Lower lobe of right lung (tissue), 2 donors: Measurements from ENCODE around the gene TOMM5. TPM values are rescaled to one million over a fixed set of nuclear protein-coding genes. Genes with fewer than 3 reads are reported as not detected.

ENCODE experiments used
- ATAC-seq, 2 donors: fragments of 200-7000 bp; cut with Tn5 transposase; one replicate each; pipeline ENCODE4 v1.9.1; 2020 to 2022; ENCODE audit warnings: mild to moderate bottlenecking in 2 of 2, moderate library complexity in 2 of 2
- DNase-seq: peaks from one replicate; pipeline ENCODE4 v3.0.0-alpha.2; 2020
- H3K27ac ChIP-seq: fragments of 200-600 bp; one replicate; pipeline ENCODE4 v1.8.0; 2022
- H3K27me3 ChIP-seq: fragments of 200-600 bp; one replicate; pipeline ENCODE4 v1.8.0; 2022; ENCODE audit warnings: low read depth
- H3K36me3 ChIP-seq: fragments of 200-600 bp; one replicate; pipeline ENCODE4 v1.8.0; 2022; ENCODE audit warnings: mild to moderate bottlenecking
- H3K4me1 ChIP-seq: fragments of 200-600 bp; one replicate; pipeline ENCODE4 v1.8.0; 2022
- H3K4me3 ChIP-seq: fragments of 200-600 bp; one replicate; pipeline ENCODE4 v1.8.0; 2022; ENCODE audit warnings: mild to moderate bottlenecking
- H3K9me3 ChIP-seq: fragments of 200-600 bp; one replicate; pipeline ENCODE4 v1.8.0; 2022
- CTCF ChIP-seq: fragments of 200-600 bp; IDR thresholded peaks from one replicate; pipeline ENCODE4 v1.8.0; 2022; ENCODE audit warnings: antibody characterized with exemption, mild to moderate bottlenecking
- intact Hi-C: fragments of 100-400 bp; cut with DNase I; formaldehyde crosslinking; loops from one replicate; pipeline ENCODE4 v1.11.0; 2022
- total RNA-seq: library from RNA; stranded (reverse); fragmentation: NEBNext Ultra II Directional; extraction: Animal tissue kit (Norgen Biotek cat#: 25700); gene quantifications from one replicate; pipeline ENCODE4 v1.2.1, GENCODE V29; 2021
- donor health status: DM: no; HTN: yes; CAD: no; lungs with severe emphysema.

TOMM5 gene
- total RNA-seq, 1 donor from 2014 or later: 59.5 TPM

- H3K4me3 ChIP-seq: no peak overlapping the region
- no peak for TF ChIP-seq CTCF
- H3K27ac ChIP-seq: no peak overlapping the region
- DNase-seq (no peak), ATAC-seq (no peak)
- no peaks in the 10 kb centered on the region for H3K27me3 ChIP-seq
- intact Hi-C loops: no loop called here
- no peaks in the 10 kb centered on the region for H3K4me1 ChIP-seq
- no peaks in the 10 kb centered on the region for H3K36me3 ChIP-seq
- H3K9me3 ChIP-seq: no peaks in the 10 kb centered on the region
Measured at GRCh38 chr9:37625036-37625757, 32.8 kb upstream of the TOMM5 start.

- TF ChIP-seq CTCF: no peak
- Histone ChIP-seq H3K36me3 (no peaks in the 10 kb centered on the region), H3K27me3 (no peaks in the 10 kb centered on the region), H3K4me1 (no peaks in the 10 kb centered on the region), H3K27ac (no peak overlapping the region), H3K4me3 (no peak overlapping the region), H3K9me3 (no peaks in the 10 kb centered on the region)
- intact Hi-C loops: no loop called here
- DNase-seq (no peak), ATAC-seq (no peak)
Measured at GRCh38 chr9:37624073-37624472, 31.7 kb upstream of the TOMM5 start.

GRCh38 chr9:37623267-37623666 is 30.9 kb upstream of the TOMM5 start:
- Histone ChIP-seq H3K27me3 (no peaks in the 10 kb centered on the region), H3K4me3 (no peak overlapping the region), H3K4me1 (no peaks in the 10 kb centered on the region), H3K27ac (no peak overlapping the region), H3K9me3 (no peaks in the 10 kb centered on the region), H3K36me3 (no peaks in the 10 kb centered on the region)
- TF ChIP-seq CTCF: no peak
- ATAC-seq (no peak), DNase-seq (no peak)
- intact Hi-C loops: no loop called here

- Histone ChIP-seq H3K27ac (no peak overlapping the region), H3K36me3 (no peaks in the 10 kb centered on the region), H3K9me3 (no peaks in the 10 kb centered on the region), H3K4me3 (no peak overlapping the region), H3K27me3 (no peaks in the 10 kb centered on the region), H3K4me1 (no peaks in the 10 kb centered on the region)
- DNase-seq (no peak), ATAC-seq (no peak)
- no peak for TF ChIP-seq CTCF
- intact Hi-C loops: no loop called here
Measured at GRCh38 chr9:37622462-37622861, 30.1 kb upstream of the TOMM5 start.

GRCh38 chr9:37621273-37622121 is 29.1 kb upstream of the TOMM5 start:
- intact Hi-C loops: no loop called here
- no peak for ATAC-seq
- no peak for TF ChIP-seq CTCF
- Histone ChIP-seq H3K4me3 (no peak overlapping the region), H3K9me3 (no peaks in the 10 kb centered on the region), H3K27me3 (no peaks in the 10 kb centered on the region), H3K27ac (no peak overlapping the region), H3K36me3 (no peaks in the 10 kb centered on the region), H3K4me1 (no peaks in the 10 kb centered on the region)
- no peak for DNase-seq
